ENCODE data around the gene SLC30A1. TPM values are rescaled to one million over a fixed set of nuclear protein-coding genes. Genes with fewer than 3 reads are reported as not detected.

SLC30A1 gene
- total and polyA plus RNA-seq, 2 of the 8 experiments (the other 6 are each of a cell fraction or from before 2014, with no cell fraction given), result 4.5 to 14.0 TPM

- CTCF ChIA-PET (ENCODE audit: partially characterized antibody), result interaction anchor here (1.2 to 1.6 kb wide), 3 partner anchors 23 to 109 kb away, joined by 3 to 5 read pairs (median 3); no protein-coding TSS in a partner anchor
These were observed 41.1 kb upstream of the SLC30A1 start for GRCh38 chr1:211620097-211620496.

More at GRCh38 chr1:211620097-211620496, 41.1 kb upstream of the SLC30A1 start:
- Histone ChIP-seq H3K4me2 (ENCODE audit: insufficient read depth in 1 of 2, low read depth in 2 of 2, low read length in 2 of 2) (no peak overlapping the region), H3K79me2 (ENCODE audit: control insufficient read depth in 1 of 2, insufficient read depth in 2 of 2, low read length in 2 of 2) (no peaks in the 10 kb centered on the region), H3K36me3 (ENCODE audit: control insufficient read depth in 2 of 4, insufficient read depth in 4 of 4, low read length in 3 of 4) (no peaks in the 10 kb centered on the region), H3K4me3 (ENCODE audit: extremely low read depth in 1 of 4, insufficient read depth in 2 of 4, low read depth in 3 of 4, low read length in 4 of 4) (no peak overlapping the region), H4K8ac (ENCODE audit: extremely low read depth, insufficient read depth, low read length) (no peak overlapping the region), H3K4me1 (replicated peaks in 1 of 4; ENCODE audit: control insufficient read depth in 3 of 4, insufficient read depth in 4 of 4, low read length in 3 of 4) (no peaks in the 10 kb centered on the region; a peak in 1 of 7 replicates), H4K91ac (replicated peaks; ENCODE audit: insufficient read length, low read length) (peak overlapping the region; percentile 27), H3K56ac (replicated peaks; ENCODE audit: insufficient read length, low read depth, low read length) (no peak overlapping the region), H3K27me3 (replicated peaks in 1 of 4; ENCODE audit: control insufficient read depth in 3 of 4, extremely low read depth in 1 of 4, insufficient read depth in 3 of 4, low read length in 3 of 4) (no peaks in the 10 kb centered on the region), H3K23me2 (ENCODE audit: low read depth, low read length) (peaks cover 4% of the 10 kb centered on the region; the same call in 1 of the 2 replicates), H4K5ac (ENCODE audit: insufficient read length, low read depth, low read length) (no peak overlapping the region), H3K79me1 (ENCODE audit: low read depth, low read length) (no peaks in the 10 kb centered on the region), H2BK12ac (ENCODE audit: low read depth, low read length) (peak overlapping the region; percentile 75; the same call in 1 of the 2 replicates), H3K23ac (ENCODE audit: insufficient read length) (no peak overlapping the region), H2BK20ac (ENCODE audit: low read length) (no peak overlapping the region), H3K14ac (ENCODE audit: insufficient read length) (no peak overlapping the region), H3K4ac (replicated peaks; ENCODE audit: insufficient read length, low read depth, low read length) (no peak overlapping the region), H4K20me1 (replicated peaks in 1 of 2; ENCODE audit: control insufficient read depth in 1 of 2, insufficient read depth in 2 of 2, low read length in 2 of 2) (no peaks in the 10 kb centered on the region), H2AK5ac (ENCODE audit: low read depth, low read length) (peak overlapping the region; percentile 33; the same call in 1 of the 2 replicates), H3K9me3 (ENCODE audit: insufficient read depth in 2 of 2, low read depth in 1 of 2, low read length in 1 of 2) (no peaks in the 10 kb centered on the region), H3K27ac (ENCODE audit: low read depth, low read length) (no peak overlapping the region), H2BK5ac (ENCODE audit: low read depth, low read length) (no peak overlapping the region), H3K18ac (ENCODE audit: extremely low read depth, low read length) (no peak overlapping the region), H2AFZ (ENCODE audit: low read length) (no peak overlapping the region), H2BK15ac (ENCODE audit: low read length) (0 out of 2 replicates have a peak overlapping the region, but pooled peaks have one; percentile 46), H2BK120ac (replicated peaks; ENCODE audit: low read depth, low read length) (no peak overlapping the region), H3K9ac (replicated peaks in 1 of 4; ENCODE audit: extremely low read depth in 1 of 4, low read depth in 3 of 4, low read length in 3 of 4) (no peak overlapping the region)
- DNase-seq (ENCODE audit: low read depth in 1 of 2, low spot score in 2 of 2) (no peak), FAIRE-seq (no peak)
- POLR2A ChIA-PET (ENCODE audit: partially characterized antibody), result no interaction called here
- 92% methylated on average over 5 of the region's 5 CpGs; no CpG with 5 or more reads in 1 of the 2 experiments for WGBS, 2 experiments (ENCODE audit: extremely low coverage in 1 of 2, insufficient coverage in 1 of 2, insufficient read length in 1 of 2, insufficient replicate concordance in 2 of 2, low coverage in 1 of 2, low lambda C conversion rate in 2 of 2, missing lambda C conversion rate in 1 of 2)
- TF ChIP-seq JUND (IDR thresholded peaks at IDR 0.05; ENCODE audit: low read length), result no peak
- TF ChIP-seq POU5F1 (IDR thresholded peaks at IDR 0.05; ENCODE audit: low read depth, low read length), result no peak
- TF ChIP-seq TBP (IDR thresholded peaks at IDR 0.05; ENCODE audit: low read depth, low read length), result no peak
- no peak for TF ChIP-seq SIRT6 (IDR thresholded peaks at IDR 0.05; ENCODE audit: low read length)
- TF ChIP-seq RBBP5 (IDR thresholded peaks at IDR 0.05; ENCODE audit: borderline replicate concordance, low read depth, low read length), result no peak
- TF ChIP-seq SP4 (IDR thresholded peaks at IDR 0.05; ENCODE audit: low read length), result no peak
- no peak for TF ChIP-seq E2F6 (IDR thresholded peaks at IDR 0.05)
- TF ChIP-seq POLR2AphosphoS5 (IDR thresholded peaks at IDR 0.05; ENCODE audit: low read depth, low read length), result no peak
- no peak for TF ChIP-seq RNF2 (IDR thresholded peaks at IDR 0.05; ENCODE audit: borderline replicate concordance, low read depth, low read length, missing control alignments, poor library complexity, severe bottlenecking)
- TF ChIP-seq ASH2L (IDR thresholded peaks at IDR 0.05; ENCODE audit: low read length), result no peak
- TF ChIP-seq SIX5 (IDR thresholded peaks at IDR 0.05; ENCODE audit: low read depth, low read length), result no peak
- TF ChIP-seq FOSL1 (IDR thresholded peaks at IDR 0.05; ENCODE audit: insufficient read depth, low read depth, low read length), result no peak
- TF ChIP-seq POLR2A (IDR thresholded peaks at IDR 0.05; ENCODE audit: control extremely low read depth in 1 of 2, low read depth in 2 of 2, low read length in 2 of 2), result no peak
- no peak for TF ChIP-seq YY1 (IDR thresholded peaks at IDR 0.05; ENCODE audit: low read depth, low read length)
- no peak for TF ChIP-seq EGR1 (IDR thresholded peaks at IDR 0.05; ENCODE audit: borderline replicate concordance, low read depth, low read length)
